OCI-M1 (cell line): ENCODE measurements around the gene MACROD2.

ENCODE experiments used
- DNase-seq: peaks from one replicate; lab custom pipeline; 2025; lab: John Stamatoyannopoulos, UW

MACROD2 gene

DNA sequence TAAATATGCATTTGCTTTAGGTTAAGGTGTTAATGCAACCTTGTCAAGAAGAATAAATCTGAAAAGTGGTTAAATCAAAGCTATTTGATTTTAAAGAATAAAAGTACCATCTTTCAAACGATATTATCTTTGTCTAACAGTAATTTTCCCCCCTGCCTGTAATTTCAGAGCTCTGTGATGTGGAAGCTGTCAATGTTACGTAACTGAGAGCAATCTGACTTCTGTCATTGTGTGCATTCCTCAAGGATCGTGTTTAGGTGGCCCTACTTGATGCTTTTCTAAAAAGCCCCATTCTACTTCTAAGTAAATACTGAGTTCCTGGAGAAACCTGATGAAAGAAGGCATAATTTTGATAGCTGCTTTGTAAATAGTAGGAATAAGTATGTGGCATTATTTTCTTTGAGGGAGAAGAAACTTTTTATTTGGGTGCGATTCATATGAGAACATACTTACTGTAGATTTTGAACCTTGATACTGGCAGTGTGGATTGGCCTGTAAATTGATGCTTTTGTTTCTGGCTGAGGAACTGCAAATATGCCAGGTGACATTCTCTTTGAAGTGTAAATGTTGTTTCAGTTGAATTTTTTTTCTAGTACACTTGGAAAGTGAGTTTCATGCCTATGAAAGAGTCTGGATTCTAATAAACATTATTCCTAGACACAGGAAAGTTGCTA, 871.7 kb downstream of the MACROD2 start:
- DNase-seq = no peak

DNA sequence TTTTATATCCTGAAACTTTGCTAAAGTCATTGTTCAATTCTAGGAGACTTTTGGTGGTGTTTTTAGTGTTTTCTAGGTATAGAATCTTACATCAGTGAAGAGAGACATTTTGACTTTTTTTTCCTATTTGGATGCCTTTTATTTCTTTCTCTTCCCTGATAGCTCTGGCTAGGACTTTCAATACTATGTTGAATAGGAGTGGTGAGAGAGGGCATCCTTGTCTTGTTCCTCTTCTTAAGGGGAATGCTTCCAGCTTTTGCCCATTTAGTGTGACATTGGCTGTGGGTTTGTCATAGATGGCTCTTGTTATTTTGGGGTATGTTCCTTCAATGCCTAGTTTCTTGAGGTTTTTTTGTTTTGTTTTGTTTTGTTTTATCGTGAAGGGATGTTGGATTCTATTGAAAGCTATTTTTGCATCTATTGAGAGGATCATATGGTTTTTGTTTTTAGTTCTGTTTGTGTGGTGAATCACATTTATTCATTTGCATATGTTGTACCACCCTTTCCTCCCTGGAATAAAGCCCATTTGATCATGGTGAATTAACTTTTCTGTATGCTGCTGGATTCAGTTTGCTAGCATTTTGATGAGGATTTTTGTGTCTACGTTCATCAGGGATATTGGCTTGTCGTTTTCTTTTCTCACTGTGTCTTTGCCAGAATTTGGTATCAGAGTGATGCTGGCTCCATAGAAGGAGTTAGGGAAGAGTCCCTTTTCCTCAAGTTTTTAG, 882.1 kb downstream of the MACROD2 start:
- no peak for DNase-seq

DNA sequence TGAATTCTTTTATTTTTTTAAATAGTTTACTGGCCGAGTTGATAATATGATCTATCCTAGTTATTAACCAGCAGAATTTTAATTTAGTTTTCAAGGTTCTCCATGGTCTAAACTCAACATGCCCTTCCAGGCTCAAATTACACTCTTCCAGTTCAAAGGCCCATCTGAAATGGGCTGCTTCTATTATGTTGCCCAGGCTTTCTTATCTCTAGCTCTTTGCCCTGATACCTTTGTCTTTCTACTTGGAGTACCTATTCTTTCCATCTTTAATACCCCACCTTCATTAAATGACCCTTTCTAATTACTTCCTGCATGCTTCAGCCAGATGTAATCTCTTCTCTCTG, 883.3 kb downstream of the MACROD2 start:
- DNase-seq = no peak

DNA sequence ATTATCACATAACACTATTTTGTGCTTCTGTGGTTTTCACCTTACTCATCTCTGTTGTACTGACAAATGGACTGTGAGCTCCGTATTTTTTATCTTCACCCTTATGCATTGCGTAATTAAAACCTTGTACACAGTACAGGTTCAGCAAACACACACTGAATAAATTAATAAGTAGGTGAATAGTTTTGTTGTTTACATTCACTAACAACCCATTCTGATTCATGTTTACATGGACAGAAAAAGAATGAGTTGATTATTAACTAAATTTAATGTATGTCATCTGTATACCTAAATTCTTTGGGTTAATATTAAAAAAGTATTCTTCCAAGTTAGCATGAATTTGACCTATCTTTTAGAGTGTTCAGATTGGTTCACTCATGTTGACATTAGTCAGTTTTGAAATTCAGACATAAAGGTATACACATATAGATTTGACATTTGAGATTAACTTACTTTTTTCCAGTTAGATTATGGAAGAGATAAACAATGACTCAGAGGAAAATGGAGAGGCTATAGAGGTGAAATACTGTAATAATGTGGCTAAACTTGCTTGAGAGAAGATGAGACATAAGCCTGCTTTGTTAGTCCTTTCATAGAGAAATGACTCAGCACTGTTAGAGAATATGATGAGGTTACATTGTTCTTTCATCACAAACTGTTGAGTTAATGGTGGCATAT, 883.8 kb downstream of the MACROD2 start:
- peak; percentile 56 for DNase-seq

DNA sequence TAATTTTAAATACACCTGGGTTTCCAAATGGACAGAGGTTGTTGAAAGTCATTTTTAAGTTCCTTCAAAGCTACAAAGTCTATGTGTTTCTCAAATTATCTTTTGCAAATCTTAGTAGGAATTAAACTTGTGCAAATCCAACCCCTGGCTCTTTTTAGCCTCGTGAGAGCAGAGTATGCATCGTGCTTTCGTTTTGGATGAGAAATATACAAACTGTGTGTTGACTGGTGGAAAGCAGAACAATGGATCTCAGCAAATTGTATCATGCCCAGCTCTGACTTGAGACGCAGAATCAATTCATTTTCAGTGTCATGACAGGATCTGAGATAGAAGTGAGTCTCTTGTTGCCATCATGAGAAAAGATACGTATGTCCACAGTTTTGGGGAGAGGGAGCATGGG, 884.5 kb downstream of the MACROD2 start:
- DNase-seq = peak; percentile 41

DNA sequence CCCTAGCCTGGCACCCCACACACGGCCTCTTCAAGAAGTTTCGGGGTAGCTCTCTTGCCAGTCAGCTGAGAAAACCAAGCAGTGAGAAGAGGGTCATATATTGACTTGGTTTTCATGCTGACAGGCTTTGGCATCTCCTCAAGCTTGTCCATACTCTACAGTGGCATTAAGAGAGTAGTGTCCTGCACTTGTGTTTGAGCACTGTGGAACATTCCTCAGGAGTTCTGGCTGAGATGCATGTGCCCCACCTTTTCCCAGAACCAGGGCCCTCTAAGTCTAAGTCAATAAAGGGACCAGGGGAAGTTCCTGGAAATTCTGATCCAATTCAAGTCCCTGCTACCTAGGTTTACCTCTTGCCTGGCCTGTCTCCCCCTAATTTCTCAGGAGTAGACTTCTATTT, 886.2 kb downstream of the MACROD2 start:
- no peak for DNase-seq

DNA sequence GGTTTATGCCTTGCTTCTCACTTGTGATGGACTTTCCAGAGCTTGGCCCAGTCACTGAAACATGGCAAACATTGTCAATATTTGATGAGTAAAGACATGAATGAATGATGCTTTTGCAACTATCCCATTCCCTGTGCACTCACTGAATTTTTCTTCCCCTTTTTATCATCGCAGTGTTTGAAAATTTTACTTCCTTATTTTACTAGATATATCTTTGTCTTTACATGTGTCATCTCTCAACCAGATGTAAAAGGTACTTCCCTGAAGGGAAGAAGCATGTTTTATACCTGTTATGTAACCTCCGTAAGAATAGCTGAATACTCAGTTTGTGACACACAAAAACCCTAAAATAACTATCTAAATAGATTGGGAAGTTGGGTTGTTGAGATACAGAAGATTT, 886.8 kb downstream of the MACROD2 start:
- DNase-seq = peak; percentile 41

DNA sequence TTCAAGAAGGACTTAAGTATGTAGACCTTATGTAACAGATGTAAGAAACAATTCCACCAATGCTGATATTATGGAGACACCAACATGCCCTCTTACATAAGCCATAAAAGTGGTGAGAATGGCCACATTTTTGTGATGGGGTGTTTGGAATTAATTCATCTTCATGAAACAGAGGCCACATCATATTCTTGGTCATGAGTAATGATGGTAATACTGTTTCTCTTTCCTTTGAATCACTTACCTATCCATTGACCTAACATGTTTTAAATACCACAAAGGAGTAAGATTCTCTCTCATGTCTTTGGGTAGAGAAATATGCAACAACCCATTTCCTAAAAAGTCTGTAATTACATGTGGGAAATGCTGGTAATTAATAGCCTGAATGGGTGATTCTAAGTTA, 887.5 kb downstream of the MACROD2 start:
- no peak for DNase-seq

DNA sequence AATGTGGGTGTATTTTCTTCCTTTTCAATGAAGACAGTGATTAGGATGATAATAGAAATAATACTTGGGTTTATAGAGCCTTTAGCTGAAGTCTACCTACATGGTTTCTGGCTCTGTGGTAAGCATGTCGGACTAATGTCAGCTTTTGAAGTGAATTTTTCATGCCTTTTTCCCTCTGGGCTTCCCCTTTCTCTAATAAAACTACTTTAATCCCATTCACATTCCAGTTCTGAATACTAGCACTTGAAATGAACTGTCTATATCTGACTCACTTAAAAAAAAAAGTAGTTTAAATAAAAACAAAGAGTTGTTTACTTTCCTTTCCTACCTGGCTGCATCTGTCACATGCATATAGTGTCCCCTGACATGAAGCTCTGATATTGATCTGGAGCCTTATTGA, 888.0 kb downstream of the MACROD2 start:
- no peak for DNase-seq

DNA sequence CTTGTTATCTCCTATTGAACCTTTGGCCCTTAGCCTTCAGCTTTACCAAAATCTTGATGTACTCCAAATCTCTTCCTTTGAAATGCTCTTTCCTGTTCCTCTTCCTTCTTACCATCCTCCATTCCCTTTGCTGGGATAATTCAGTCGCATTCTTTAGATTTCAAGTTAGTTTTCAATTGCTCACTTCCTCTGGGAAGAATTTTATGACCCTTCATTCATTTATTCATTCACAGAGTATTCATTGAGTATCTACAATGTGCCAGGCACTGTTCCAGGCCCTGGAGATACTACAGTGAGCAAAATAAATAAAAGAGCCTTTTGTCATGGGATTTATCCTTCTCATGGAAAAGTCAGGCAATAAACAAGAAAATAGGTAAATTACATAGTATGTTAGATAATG, 890.3 kb downstream of the MACROD2 start:
- DNase-seq = no peak

DNA sequence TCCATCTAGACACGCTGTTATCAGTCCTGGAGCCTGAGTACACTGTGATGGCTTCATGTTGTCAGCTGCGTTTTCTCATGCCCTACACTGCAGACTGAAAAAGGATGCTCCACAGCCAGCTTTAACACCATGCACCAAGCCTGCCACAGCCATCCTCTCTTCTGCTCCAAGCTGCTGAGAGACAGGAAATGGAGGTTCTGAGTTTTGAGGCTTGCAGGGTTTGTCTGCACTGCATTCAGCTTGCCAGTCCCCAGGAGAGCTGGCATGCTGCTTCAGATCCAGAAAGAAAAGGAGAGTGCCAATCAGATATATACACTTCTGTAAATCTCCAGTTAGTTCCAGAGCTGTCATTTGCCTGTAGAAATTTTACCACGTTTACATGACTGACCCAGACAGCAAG, 892.8 kb downstream of the MACROD2 start:
- DNase-seq = no peak

DNA sequence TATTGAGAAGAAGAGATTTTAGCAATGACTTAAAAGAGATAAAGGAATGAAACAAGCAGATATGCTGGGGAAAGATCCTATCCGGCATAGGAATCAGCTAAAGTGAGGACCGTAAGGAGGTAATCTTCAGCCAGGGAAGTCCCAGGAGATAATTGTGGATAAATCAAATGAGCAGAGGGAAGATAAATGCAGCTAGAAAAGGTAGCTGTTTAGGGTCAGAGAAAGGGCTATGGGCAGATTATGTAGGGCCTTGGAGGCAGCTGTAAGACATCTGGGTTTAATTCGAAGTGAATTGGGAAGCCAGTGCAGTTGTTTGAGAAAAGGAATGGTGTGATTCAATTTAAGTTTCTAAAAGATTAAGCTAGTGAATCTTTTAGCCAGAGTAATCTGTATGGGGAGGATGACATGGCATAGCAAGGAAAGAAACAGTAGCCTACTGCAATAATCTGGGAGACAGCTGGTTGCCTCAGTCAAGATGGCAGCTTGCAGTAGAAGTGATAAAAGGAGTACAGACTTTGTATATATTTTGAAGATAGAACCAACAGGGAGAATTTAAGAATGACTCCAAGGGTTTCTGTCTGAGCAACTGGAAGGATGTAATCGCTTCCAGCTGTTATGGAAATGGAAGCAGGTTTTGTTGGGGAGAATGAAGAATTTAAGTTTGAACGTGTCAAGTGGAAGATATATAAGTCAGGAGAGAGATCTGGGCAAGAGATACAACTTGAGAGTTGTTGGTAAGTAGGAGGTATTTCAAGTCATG, 894.4 kb downstream of the MACROD2 start:
- DNase-seq = no peak

DNA sequence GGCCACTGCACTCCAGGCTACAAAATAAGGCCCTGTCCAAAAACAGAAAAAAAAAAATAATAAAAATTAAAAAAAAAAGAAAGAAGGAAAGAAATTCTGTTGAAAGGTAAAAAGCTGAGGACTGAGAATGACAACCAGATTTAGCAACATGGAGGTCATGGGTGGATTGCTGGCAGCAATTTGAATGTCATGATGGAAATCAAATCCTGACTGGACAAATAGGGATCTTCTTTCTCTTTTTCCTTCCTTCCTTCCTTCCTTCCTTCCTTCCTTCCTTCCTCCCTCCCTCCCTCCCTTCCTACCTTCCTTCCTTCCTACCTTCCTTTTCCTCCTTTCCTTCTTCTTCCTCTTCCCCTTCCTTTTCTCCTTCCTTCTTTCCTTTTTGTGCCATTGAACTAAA, 895.4 kb downstream of the MACROD2 start:
- DNase-seq = no peak

DNA sequence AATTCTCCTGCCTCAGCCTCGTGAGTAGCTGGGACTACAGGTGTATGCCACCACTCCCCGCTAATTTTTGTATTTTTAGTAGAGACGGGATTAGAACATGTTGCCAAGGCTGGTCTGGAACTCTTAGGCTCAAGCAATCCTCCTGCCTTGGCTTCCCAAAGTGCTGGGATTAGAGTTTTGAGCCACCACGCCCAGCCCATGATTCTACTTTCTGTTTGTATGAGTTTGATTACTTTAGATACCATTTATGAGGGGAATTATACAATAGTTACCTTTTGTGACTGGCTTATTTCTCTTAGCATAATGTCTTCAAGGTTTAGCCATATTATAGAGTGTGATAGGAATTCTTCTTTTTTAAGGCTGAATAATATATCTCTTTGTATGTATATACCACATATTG, 897.5 kb downstream of the MACROD2 start:
- DNase-seq = peak; percentile 35

DNA sequence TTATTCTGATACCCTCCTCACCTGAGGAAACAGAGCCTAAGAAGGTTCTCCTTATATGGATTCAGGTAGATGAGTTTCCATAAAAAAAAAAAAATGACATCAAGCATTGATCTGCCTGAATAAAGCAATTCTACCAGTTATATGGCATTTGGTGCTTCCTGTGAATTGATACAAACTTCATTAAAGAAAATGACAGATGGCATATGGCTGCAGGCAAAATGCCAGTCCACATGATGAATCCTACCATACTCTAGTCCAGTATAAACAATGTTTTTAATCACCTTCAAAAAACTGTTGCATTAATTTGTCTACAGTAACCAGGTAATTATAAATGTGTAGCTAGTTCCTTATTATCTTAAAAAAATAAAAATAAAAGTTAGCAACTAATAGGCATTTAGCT, 901.3 kb downstream of the MACROD2 start:
- no peak for DNase-seq

DNA sequence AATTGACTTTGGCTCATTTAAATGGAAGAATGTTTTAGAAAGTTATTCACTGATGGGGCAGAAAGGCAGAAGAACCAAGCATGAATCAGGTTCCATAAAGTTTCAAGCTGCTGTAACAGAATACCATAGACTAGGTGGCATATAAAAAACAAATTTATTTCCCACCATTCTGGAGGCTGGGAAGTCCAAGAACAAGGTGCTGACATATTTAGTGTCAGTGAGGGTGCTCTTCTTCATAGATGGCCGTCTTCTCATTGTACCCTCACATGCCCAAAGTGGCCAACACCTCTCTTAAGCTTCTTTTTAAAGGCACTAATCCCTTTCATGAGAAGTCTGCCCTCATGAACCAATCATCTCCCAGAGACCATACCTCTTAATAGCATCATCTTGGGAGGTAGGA, 902.3 kb downstream of the MACROD2 start:
- no peak for DNase-seq

DNA sequence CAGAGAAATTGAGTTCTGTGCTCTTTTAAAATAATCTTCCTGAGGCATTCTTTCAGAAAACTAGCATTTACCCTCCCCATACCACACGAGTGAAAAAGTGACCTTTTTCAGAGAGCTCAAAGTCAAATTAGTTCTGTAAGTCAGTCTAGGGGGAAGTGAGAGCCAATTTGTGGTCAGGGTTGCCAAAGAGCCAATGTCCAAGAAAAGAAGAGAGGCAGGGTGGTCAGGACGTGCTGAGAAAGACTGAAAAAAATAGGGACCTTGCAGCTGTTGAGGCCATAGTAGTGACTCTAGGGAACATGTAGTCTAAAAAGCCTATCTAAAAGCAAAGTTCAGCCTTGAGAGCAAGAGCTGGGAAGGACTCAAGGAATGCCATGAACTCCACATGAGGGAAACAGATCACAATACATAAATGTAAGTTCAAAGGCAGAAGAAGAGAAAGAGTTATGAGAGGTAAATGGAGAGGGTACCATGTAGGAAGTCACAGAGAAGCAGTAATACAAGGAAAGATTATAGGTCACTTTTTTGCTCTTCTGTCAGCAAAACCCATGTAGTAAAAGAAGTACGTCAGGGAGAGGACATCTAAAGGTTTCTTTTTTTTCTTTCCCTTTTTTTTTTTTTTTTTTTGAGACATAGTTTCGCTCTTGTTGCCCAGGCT, 907.2 kb downstream of the MACROD2 start:
- DNase-seq = no peak

DNA sequence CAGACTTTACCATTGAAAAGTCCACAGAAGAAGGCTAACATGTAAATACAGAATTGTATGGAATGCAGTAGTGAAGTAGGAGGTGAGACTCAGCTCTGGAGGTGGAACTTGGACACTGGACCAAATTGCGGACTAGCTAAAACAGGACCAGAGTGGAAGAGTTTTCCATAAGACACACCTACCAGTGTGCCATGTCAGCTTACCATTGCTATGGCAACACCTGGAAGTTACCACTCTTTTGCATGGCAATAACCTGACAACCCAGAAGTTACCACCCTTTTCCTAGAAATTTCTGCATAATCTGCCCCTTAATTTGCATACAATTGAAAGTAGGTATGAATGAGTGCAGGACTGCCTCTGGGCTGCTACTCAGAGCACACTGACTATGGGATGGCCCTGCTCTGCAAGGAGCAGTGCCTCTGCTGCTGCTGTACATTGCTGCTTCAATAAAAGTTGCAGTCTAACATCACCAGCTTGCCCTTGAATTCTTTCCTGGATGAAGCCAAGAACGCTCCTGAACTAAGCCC, 911.7 kb downstream of the MACROD2 start:
- DNase-seq = no peak

DNA sequence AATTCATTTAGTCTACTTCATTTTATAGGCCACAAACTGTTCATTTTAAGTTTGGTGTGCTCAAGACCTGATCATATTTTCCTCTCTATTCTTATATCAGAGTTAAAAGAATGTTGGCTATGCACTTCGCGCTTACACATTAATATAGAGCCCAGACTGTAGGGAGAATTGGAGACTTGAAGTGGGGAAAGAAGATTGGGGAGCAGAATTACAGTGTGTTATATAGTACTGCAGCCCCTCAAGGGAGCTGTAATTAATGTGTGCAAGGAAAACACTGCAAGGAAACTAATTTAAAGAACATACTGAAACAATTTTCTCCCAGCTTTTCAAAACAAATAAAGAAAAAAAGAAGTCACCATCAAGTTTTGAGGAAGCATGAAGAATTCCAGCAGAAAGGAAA, 914.8 kb downstream of the MACROD2 start:
- DNase-seq = no peak

DNA sequence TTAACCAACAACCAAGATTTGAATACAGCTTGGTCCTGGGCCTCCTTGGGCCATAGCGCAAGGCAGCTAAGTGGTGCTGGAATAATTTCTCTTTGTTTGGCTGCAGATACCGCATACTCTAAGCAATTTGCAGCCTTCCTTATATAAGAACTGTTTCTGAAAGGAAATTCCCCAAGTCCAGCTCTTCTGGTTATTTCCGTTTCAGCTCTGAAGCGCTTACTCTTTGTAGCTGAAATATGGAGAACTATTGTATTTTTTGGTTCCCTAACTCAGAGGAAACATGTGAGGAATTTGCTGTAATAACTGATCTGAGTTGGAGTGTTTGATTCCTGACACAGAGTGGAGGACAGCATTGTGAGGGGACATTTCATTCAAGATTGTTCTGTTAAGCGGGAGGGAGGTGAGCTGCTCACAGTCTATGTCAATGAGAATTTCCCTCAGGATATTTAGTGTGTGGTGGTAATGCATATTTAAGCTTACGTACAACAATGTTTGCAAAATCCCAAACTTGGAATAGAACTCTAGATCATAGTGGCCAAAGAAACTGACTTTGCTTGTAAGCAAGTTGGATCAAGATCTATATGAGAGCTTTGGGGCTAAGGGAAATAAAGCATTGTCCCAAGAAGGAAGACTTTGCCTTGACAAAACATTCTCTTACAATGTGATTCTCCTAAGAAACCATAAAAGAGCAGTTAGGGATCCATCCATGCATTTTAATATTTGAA, 918.7 kb downstream of the MACROD2 start:
- DNase-seq = no peak

DNA sequence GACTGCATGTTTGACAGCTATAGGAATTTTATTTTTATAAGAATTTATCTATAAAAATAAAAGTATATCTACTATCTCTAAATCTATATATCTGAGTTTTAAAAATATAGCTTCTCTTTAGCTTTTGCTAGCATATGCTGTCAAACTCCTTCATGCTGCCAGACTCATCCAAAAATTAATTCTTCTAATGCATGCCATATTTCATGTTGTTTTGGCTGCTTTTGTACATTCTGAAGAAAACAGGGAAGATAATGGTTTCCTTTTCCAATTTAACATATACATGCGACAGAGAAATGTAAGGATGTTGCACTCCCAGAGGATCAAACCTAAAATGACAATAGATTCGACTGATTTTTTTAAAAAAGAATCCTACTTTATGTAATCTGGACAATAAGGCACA, 919.3 kb downstream of the MACROD2 start:
- DNase-seq = no peak
